Measurements from ENCODE around the gene MYBPHL.

DNA sequence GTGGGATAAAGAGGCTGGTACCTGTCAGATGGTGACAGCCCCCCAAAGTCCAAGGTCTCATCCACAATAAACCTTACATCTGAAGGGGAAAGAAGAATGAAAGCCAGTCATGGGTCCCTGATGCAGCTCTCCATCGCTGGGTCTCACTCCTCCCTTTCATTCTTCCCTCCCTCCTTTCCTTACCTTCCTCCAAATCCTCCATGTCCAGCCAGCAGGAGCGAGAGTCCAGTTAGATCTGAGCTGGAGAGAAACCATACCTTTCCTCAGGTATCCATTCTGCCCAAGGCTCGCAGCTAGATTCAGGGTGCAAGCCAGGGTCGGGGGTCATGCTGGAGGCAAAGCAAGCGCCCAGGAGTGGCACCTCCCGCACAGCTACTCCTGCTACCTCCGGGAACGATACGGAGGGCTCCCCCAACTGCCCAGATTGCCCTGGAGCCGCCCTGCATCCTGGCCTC is 24.3 kb downstream of the MYBPHL start:
- TF ChIP-seq, protein P1, sequence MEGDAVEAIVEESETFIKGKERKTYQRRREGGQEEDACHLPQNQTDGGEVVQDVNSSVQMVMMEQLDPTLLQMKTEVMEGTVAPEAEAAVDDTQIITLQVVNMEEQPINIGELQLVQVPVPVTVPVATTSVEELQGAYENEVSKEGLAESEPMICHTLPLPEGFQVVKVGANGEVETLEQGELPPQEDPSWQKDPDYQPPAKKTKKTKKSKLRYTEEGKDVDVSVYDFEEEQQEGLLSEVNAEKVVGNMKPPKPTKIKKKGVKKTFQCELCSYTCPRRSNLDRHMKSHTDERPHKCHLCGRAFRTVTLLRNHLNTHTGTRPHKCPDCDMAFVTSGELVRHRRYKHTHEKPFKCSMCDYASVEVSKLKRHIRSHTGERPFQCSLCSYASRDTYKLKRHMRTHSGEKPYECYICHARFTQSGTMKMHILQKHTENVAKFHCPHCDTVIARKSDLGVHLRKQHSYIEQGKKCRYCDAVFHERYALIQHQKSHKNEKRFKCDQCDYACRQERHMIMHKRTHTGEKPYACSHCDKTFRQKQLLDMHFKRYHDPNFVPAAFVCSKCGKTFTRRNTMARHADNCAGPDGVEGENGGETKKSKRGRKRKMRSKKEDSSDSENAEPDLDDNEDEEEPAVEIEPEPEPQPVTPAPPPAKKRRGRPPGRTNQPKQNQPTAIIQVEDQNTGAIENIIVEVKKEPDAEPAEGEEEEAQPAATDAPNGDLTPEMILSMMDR (IDR thresholded peaks at IDR 0.05): no peak
- no peak for TF ChIP-seq POLR2A (IDR thresholded peaks at IDR 0.05)
